HG03095 (cell line): ENCODE measurements around the gene LYRM9.
"Not testable (repeated sequence)": the region's sequence is repeated elsewhere in the genome, so short reads cannot be mapped to it uniquely, and the experiment has no call there.

Source experiments
- ATAC-seq: cut with Tn5 transposase; IDR thresholded peaks from one replicate; pipeline ENCODE4 v1.9.1; 2021; ENCODE audit warnings: moderate library complexity; ENCODE audit not compliant: unreplicated experiment

The LYRM9 gene

GRCh38 chr17:27878776-27879562 lies 14.2 kb downstream of the LYRM9 start:
- no peak for ATAC-seq

- no peak for ATAC-seq
Observed at GRCh38 chr17:27873746-27874145, 19.4 kb downstream of the LYRM9 start.

DNA sequence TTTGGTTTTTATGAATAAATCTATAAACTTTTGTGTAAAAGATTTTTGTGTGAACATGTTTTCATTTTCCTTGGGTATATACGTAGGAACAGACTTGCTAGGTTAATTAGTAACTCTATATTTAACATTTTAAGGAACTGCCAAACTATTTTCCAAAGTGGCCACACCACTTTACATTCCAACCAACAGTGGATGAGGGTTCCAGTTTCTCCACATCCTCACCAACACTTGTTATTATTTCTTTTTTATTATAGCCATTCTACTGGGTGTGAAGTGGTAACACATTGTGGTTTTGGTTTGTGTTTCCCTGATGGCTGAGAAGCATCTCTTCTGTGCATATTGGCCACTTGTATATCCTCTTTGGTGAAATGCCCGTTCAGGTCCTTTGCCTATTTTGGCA lies 20.0 kb downstream of the LYRM9 start:
- no peak for ATAC-seq

GRCh38 chr17:27872776-27873175 lies 20.4 kb downstream of the LYRM9 start:
- no peak for ATAC-seq

- ATAC-seq, result no peak
Observed at GRCh38 chr17:27871407-27871806, 21.8 kb downstream of the LYRM9 start.

DNA sequence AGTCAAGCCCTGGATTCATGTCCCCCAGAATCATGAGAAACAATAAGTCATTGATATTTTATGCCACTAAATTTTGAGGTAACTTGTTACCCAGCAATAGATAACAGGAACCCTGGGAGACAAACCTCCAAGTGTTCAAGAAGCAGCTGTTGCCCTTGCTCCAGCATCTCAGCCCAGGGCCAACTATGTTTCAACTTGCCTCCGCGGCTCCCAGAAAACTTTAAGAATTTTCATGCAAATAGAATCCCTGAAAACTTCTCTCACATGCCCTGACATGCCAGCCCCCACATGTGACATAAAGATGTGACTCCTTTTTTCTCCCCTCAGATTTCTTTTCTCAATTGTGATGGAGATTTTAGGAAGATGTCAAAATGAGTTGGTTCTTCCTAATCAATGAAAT lies 22.8 kb downstream of the LYRM9 start:
- ATAC-seq, result no peak

DNA sequence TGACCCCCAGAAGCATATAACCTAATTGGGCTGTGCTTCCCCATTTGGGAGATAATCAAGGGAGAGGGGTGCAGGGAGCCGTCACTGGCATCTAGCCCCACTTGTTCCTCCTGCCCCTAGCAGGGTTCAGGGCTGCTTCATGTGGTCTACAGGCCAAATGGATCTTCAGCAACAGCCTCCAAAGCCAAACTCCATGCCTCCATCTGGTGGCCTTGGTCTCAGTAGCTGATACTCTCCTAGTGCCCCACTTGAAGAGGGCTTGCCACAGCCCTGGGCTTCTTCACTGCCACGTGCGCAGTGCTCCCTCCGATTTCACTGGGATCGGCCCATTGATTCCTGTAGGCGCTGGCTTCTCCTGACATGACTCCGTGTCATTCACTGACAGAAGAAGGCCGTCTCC lies 24.6 kb downstream of the LYRM9 start:
- no peak for ATAC-seq

- no peak for ATAC-seq
Observed at GRCh38 chr17:27862840-27863239, 30.3 kb downstream of the LYRM9 start.

DNA sequence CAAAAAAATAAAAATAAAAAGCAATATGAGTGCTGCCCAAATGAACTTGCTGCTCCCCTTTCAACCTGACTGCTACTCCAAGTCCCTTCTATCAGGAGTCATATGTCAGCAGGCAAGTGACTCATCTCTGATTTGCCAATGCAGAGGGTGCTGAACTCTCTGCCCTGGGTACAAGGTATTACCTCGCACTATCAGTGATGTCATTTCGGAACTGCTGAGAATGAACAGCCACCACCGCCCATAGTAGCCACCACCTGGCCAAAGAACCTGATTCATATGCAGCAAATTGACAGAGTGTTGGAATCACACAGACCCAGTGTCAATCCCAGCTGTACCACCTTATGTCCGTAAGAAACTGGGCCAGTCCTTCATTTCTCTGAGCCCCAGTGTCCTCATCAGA lies 31.2 kb downstream of the LYRM9 start:
- ATAC-seq, result no peak

- ATAC-seq, result no peak
Observed at GRCh38 chr17:27860971-27861664, 32.0 kb downstream of the LYRM9 start.

DNA sequence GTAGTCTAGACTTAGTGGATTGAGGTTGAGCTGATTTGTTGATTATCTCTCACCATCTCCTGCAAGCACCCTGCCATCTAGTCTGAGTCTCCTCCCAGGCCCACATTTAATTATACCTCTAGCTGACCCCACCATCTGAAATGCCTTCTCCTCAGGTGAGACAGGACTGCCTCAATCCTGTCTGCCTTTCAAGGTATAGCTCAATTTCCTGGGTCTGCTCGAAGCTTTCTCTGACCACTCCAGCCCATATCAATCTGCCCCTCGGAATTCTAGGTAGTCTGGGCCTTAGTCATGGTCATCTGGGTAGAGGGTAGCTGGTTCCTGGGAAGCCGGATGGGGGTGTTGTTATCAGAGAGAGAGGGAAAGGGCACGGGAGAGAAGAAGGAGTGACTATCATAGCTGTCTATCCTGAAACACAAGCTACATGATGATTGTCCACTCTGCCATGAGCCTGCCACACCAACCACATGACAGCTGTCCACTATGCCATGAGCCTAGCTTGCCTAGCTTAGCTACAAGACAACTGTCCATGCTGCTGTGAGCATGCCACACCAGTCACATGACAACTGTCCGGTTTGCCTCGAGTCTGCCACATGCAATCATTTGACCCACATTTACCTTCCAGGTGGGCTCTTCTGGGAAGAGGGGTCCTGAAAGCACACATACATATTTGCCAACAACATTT lies 34.4 kb downstream of the LYRM9 start:
- ATAC-seq, result no peak

- ATAC-seq, result no peak
Observed at GRCh38 chr17:27856676-27857432, 36.3 kb downstream of the LYRM9 start.

GRCh38 chr17:27855454-27855853 lies 37.7 kb downstream of the LYRM9 start:
- no peak for ATAC-seq

- no peak for ATAC-seq
Observed at GRCh38 chr17:27854163-27854562, 39.0 kb downstream of the LYRM9 start.

GRCh38 chr17:27853091-27853490 lies 40.1 kb downstream of the LYRM9 start:
- ATAC-seq, result no peak

DNA sequence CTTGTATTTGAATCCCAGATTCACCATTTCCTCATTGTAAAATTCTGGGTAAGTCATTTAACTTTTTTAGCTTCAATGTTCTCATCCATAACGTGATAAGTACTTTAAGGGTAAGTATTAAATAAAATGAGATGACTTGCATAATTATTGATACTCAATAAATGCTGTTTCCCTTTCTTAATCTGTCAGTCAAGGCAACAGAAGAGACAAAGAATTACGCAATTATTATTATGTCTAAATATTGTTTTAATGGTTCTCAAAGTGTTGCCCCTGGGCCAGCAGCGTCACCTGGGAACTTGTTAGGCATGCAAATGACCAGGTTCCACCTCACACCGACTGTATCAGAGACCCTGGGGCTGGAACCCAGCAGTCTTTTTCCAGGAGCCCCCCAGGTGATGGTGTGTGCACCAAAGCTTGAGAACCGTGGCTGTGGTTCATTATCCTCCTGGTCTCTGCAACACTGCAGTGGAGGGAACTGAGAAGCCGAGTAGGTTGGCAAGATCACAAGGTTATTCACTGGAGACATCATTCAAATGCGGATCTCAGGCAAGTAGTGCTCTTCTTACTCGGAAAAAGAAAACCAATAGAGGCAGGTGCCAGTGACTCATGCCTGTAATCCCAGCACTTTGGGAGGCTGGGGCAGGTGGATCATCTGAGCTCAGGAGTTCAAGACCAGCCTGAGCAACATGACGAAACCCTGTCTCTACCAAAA lies 43.5 kb downstream of the LYRM9 start:
- no peak for ATAC-seq

- no peak for ATAC-seq
Observed at GRCh38 chr17:27848931-27849330, 44.2 kb downstream of the LYRM9 start.

DNA sequence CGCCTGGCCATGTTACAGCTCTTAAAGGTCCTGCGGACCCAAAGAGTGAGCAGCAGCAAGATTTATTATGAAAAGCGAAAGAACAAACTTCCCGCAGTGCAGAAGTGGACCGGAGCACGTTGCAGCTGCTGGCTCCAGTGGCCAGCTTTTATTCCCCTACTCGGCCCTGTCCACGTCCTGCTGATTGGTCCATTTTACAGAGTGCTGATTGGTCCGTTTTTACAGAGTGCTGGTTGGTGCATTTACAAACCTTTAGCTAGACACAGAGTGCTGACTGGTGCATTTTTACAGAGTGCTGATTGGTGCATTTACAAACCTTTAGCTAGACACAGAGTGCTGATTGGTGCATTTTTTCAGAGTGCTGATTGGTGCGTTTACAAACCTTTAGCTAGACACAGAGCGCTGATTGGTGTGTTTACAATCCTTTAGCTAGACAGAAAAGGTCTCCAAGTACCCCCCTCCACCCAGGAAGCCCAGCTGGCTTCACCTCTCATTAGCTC lies 46.3 kb downstream of the LYRM9 start:
- ATAC-seq, result not testable (repeated sequence)

- no peak for ATAC-seq
Observed at GRCh38 chr17:27846042-27846655, 47.0 kb downstream of the LYRM9 start.
